ENCODE results near the gene PRH2.

PRH2 gene

GRCh38 chr12:10928746-10929286 is at the start of gene PRH2:
Gene PRH2, plus strand, starts transcription at chr12:10929236. Its CDS starts 38 bp downstream, at chr12:10929274.
- DNase-seq (ENCODE audit: low spot score), result no peak

- no peak for DNase-seq (ENCODE audit: low spot score)
Observed at GRCh38 chr12:10884086-10884725, 44.8 kb upstream of the PRH2 start, which contains the start of gene PRH1. Gene PRH1, minus strand, starts transcription at chr12:10884255. Its CDS starts 38 bp downstream, at chr12:10884217.

DNA sequence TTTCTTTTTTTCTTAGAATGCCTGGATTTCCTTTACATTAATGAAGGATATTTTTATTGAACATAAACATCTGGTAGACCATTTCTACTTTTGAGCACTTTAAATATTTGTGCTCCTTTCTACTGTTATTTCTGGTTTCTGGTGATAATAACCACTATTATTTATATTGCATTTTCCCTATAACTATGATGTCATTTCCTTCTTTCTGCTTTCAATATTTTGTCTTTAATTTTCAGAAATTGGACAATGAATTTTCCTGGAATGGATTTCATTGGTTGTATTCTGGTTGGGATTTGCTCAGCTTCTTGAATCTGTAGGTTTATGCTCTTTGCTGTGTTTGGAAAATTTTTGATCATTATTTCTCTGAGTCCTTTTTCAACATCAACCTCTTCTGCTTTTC is 39.8 kb upstream of the PRH2 start:
- DNase-seq (ENCODE audit: low spot score), result no peak

DNA sequence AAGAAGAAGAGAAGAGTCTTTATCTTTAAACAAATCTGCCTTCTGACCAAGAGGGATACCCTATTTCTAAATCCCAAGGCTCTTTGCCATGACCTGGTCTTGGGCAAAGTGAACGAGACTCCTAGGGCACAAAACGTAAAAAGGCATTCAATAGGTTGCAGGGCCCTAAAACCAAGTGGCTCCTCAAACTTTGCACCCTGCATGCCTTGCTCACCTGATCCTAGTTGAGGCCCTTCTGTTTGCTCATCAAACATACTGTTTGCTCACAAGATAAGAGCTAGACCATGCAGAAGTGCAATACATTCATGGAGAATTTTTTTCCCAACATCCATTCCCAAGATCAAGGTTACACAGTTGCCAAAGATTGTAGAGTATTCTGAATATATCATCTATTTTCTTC is 37.1 kb upstream of the PRH2 start:
- no peak for DNase-seq (ENCODE audit: low spot score)

DNA sequence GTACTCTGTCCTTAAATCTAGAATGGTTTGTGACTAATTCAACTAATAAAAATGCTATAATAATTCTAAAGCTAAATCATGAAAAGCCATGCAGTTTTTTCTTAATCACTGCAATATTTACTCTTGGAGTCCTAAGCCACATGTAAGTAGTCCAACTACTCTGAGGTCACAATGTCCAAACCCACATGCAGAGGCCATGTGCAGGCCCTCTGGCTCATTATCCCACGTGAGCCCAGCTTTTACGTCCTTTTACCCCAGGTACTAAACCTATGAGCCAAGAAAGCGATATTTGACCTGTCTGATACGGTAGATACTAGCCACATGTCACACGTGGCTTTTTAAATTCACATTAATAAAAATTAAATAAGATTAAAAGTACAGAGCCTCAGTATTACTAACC is 32.2 kb upstream of the PRH2 start:
- DNase-seq (ENCODE audit: low spot score), result no peak

- DNase-seq (ENCODE audit: low spot score), result no peak
Observed at GRCh38 chr12:10900530-10900929, 28.5 kb upstream of the PRH2 start.

DNA sequence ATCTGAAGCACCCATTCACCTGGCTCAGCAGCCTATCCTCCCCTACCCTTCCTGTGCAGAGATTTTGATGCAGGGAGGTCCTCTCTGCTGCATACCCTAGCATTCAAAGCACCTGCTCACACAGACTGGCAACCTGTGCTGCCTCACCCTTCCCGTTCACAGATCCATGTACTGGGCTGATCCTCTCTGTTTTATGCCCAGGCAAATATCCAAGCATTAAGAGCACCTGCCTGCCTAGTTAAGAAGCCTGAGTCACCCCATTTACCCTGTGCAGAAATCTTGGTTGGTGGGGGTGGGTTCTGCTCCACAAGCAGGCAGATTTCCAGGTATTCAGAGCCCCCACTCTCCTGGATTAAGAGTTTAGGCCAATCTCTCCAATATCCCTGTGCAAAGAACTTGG is 28.1 kb upstream of the PRH2 start:
- DNase-seq (ENCODE audit: low spot score), result no peak

GRCh38 chr12:10901427-10901826 is 27.6 kb upstream of the PRH2 start:
- DNase-seq (ENCODE audit: low spot score), result no peak

- DNase-seq (ENCODE audit: low spot score), result no peak
Observed at GRCh38 chr12:10904686-10905085, 24.4 kb upstream of the PRH2 start.

DNA sequence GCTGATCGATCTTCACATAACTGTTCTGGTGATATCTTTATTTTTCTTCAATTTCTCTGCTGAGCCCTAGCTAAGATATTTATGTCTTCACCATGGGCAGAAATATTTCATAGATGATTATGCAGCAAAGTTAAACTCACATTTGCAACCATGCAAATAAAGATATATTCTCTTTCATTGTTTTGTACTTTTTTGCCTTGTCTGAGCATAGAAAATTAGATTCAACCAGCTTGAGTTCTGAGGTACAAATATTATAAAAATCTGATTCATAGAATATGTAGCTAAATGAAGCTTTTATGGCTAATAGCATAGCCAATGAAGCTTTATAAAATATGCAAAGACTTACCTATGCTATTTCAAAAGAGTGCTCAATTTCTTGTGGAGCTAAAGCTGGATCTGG is 19.6 kb upstream of the PRH2 start, which contains the start of gene TAS2R13:
TAS2R13 (minus strand) TSS at position 101 of the 400 bp plus-strand sequence. CDS start 264 bp downstream, outside the sequence.
- DNase-seq (ENCODE audit: low spot score), result no peak

GRCh38 chr12:10910380-10910779 is 18.7 kb upstream of the PRH2 start:
- DNase-seq (ENCODE audit: low spot score), result no peak

DNA sequence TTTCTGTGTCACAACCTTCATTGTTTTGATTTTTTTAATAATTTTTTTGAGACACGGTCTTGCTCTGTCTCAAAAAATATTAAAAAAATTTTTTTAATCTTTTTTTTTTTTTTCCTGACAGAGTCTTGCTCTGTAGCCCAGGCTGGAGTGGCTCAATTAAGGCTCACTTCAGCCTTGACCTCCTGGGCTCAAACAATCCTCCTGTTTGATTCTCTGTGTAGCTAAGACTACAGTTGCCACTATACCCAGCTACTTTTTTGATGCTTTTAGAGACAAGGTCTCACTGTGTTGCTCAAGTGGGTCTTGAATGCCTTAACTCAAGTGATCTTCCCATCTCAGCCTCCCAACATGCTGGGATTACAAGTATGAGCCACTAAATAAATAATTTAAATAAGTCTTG is 9.2 kb upstream of the PRH2 start:
- no peak for DNase-seq (ENCODE audit: low spot score)

GRCh38 chr12:10926269-10926668 is 2.8 kb upstream of the PRH2 start:
- no peak for DNase-seq (ENCODE audit: low spot score)

DNA sequence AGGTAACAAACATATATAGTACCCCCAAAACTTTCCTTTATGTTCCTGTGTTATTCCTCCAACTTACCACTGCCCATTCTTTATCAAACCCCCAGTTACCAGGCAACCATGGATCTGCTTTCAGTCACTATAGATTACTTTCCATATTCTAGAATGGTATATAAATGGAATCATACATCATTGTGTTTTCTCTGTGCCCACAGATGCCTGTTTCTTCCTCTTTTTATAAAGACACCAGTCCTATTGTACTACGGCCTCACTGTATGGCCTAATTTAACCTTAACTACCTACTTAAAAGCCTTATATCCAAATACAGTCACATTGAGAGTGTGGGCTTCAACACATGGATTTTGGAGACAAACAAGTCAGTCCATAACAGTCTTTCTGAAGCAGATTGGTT is 7.5 kb downstream of the PRH2 start:
- no peak for DNase-seq (ENCODE audit: low spot score)

DNA sequence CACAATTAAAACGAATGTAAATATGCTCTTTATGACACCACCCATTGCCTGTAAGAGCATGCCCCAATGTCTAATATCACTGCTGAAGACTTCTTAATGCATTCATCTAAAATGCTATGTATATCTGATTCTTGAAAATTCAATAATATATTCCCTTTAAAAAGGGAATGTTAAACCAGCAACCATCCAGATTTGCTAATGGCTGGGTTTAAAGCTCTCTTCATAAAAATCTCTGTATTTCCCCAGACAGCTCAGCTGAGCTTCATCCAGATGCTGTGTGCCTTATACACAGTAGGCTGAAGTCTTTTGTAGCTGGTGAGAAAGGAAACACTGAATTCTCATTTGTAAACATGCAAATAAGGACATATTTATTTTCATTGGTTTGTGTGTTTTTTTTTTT is 10.1 kb downstream of the PRH2 start, which contains the start of gene TAS2R14:
TAS2R14 (minus strand) TSS at position 101 of the 400 bp plus-strand sequence; CDS start at position 45, 56 bp downstream.
- DNase-seq (ENCODE audit: low spot score), result no peak

DNA sequence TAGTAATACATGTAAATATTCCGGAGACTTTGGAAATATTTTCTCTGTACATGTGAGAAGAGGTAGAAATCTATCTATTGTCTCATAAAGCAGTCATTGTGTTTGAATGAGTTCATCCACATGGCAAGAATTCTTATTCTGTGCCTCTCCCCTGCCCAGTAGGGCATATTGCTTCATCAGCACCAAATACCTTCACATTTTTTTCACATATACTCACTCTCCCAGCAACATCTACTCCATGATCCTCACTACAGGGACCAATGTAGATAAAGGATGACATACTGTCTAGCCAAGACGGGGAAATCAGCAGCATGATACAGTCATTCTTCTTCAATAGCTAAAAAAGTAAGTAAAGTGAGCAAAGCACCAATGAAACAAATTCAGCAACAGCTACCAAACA is 11.4 kb downstream of the PRH2 start:
- DNase-seq (ENCODE audit: low spot score), result peak; percentile 70

- DNase-seq (ENCODE audit: low spot score), result no peak
Observed at GRCh38 chr12:10941369-10941768, 12.3 kb downstream of the PRH2 start.

- DNase-seq (ENCODE audit: low spot score), result no peak
Observed at GRCh38 chr12:10941916-10942607, 13.0 kb downstream of the PRH2 start.

DNA sequence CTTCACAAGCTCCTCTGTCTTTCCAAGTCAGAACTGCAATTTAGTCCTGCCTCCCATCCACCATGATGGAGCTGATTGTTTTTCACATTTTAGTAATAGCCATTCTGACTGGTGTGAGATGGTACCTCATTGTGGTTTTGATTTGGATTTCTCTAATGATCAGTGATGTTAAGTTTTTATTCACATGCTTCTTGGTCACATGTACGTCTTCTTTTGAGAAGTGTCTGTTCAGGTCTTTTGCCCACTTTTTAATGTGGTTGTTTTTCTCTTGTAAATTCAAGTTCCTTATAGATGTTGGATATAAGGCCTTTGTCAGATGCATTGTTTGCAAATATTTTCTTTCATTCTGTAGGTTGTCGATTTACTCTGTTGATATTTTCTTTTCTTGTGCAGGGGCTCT is 14.1 kb downstream of the PRH2 start:
- no peak for DNase-seq (ENCODE audit: low spot score)

- no peak for DNase-seq (ENCODE audit: low spot score)
Observed at GRCh38 chr12:10952645-10953044, 23.6 kb downstream of the PRH2 start.

DNA sequence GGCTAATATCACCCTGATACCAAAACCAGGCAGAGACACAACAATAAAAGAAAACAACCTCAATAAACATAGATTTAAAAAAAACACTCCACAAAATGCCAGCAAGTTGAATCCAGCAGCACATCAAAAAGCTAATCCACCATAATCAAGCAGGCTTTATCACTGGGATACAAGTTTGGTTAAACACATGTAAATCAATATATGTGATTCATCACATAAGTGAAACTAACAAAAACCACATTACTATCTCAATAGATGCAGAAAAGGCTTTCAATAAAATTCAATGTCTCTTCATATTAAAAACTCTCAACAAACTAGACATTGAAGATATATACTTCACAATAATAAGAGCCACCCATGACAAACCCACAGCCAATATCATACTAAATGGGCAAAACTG is 27.0 kb downstream of the PRH2 start:
- DNase-seq (ENCODE audit: low spot score), result no peak

- DNase-seq (ENCODE audit: low spot score), result no peak
Observed at GRCh38 chr12:10957741-10958140, 28.7 kb downstream of the PRH2 start.

- DNase-seq (ENCODE audit: low spot score), result no peak
Observed at GRCh38 chr12:10959804-10960203, 30.8 kb downstream of the PRH2 start.

All from AG08395 (cell line).